CD4-positive, alpha-beta T cell treated with Interleukin-12 subunit alpha and Interleukin-12 subunit beta, for 1 hour (primary cell): Measurements from ENCODE around the gene CHST11.

ENCODE experiments used
- DNase-seq: peaks from one replicate; pipeline ENCODE4 v3.0.0-alpha.2; 2020

CHST11 gene

GRCh38 chr12:104591257-104591885 is 134.6 kb downstream of the CHST11 start:
- DNase-seq: no peak

GRCh38 chr12:104593482-104593881 is 136.7 kb downstream of the CHST11 start:
- no peak for DNase-seq

DNA sequence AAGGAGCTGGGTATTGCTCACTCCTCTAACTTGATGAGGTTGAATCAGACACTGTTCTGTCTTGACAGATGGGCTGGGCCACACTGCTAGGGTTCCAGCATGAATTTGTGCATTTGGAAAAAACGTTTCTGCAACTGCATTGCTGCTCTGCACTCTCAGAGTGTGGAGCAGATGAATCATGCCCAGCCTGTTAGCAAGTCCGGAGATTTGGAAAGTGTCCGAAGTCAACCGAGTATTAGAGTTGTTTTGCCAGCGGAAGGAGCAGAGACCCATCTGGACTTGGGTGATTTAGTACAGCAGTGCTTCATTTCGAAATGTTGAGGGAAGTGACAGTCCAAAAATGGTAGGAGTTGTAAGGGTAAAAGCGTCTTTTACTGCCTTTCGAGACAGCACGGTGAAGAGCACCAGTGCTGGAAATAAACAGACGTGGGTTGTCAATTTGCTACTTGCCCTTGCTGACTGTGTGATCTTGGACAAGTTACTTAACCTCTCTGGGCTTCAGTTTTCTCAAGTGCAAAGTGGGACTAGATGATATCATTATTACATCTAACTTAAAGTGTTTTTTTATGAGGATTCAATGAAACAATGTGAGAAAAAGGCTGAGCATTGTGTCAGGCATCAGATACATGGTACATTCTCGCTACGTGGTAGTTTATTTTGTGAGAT is 139.5 kb downstream of the CHST11 start:
- no peak for DNase-seq

DNA sequence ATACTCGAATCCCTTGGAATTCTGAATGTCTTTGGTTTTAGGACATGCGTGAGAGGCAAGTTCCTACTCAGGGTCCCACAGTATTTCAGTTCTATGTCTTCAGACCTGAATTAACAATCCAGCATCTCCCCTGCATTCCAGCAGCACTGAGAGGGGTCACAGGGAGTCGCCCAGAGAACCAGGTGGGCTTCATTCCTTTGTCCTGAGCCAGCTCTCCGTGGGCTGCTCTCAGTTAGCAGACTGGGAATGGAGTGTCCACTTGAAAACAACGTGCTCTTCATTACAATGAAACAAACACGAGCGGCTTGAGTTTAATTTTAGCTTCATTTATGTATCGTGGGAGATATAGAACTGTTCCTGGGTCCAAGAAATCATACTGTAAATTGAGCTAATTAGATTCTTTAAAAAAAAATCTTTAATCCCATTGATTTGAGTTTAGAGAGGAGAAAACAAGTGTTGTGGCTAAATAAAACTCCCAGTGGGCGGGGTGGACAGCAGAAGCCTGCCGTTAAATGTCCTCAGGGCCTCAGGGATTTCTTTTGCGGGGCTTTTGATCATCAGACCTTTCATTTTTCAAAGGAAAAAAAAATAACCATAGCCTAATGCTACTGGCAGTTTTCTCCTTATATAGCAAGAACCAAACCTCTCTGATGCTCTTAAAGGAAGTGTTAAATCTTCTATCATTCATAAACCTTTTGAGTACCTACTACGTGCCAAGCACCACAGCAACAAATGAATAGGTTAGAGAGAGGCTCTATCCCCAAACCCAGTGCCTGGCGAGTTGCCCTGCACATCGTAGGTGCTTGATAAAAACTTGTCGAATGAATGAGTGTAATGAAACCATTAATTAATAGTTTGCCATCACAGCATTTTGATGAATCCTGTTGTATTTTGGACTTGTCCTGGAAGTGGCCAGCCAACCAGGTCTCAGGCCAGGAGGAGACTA is 140.4 kb downstream of the CHST11 start:
- no peak for DNase-seq

DNA sequence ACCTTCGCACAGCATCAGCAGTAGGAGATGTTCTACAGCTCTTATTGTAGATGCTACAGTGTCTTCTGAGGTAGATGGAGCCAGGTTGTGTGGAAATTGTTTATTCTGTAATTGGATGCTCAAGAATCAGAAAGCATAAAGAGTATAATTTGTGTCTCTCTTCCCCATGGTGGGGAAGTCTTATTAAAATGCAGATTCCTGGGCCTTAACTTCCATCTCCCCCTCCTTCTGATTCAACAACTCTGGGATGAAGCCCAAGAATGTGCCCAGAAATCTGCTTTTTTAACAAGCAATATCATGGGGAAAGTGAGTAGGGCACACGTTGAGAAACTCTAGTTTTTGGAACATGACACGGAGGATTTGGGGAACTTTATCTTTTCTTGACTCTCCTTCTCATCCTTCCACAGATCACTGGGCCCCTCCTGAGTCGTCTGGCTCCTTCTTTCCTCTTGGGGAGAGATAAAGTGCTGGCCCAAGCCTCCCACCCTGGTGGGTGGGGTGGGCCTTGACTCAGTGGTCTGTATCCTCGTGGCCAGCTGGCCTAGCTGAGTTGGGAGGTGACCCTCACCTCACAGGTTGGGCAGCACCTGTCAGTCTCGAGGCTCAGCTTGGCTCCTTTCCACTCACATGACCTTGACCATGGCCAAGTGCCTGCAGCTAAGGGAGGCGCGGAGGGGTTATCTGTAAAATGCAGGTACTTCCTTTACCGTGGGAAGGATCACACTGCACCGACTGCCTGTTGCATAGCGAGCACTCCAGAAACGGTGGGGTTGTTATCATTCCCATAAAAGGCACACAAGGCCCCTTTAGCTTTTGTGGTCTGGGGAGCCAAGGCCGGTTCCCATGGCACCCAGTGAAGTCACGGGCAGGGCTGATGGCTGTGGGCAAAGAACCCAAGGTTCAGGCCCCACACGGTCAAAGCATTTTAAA is 141.9 kb downstream of the CHST11 start:
- DNase-seq: no peak

GRCh38 chr12:104599272-104600035 is 142.7 kb downstream of the CHST11 start:
- no peak for DNase-seq

DNA sequence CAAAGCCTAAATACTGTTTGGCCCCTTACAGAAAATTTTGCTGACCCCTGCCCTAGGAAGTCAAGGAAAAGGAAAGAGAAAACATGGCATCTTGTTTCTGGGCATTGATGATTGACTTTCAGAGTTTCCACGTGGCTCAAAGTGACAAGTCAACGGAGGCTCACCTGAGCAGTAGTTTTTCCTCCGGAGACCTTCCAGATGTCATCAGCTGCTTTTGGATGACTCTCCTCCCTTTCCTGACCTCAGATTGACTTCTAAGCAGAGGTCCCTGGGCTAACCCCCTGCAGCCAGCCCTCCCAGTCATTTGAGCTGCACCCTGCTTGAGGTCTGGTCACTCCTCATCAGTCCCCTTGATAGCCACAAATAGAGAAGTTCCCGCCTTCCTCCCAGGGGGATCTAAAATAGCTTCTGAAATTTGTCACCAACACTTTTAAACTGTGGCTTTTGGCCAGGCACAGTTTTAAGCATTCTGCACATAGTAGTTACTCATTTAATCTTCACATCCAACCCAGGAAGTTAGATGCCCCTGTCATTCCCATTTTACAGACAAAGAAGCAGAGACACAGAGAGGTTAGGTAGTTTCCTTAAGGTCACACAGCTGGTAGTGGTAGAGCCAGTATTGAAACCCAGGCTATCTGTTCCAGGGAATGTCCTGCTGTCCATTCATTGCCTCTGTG is 143.4 kb downstream of the CHST11 start:
- DNase-seq: no peak

- no peak for DNase-seq
These were observed 144.3 kb downstream of the CHST11 start for GRCh38 chr12:104600790-104601739.

DNA sequence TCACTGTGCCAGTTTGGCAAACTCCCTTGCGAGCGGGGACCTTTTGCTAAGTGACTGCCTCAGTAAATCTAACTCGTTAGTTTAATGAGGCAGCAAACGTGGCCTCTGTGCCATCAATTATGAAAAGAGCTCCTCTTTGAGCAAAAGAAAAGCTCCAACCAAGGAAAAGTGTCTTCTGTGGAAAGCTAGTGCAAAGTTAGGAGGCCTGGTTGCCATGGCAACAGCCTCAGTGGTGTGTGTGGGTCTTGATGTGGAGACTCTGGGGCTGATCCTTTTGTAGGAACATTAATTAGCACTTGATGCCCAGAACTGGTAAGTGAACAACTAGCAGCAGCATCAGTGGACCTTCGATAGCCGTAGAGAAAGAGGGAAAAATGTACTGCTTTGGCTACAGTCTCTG is 145.7 kb downstream of the CHST11 start:
- DNase-seq: no peak

GRCh38 chr12:104602896-104603295 is 146.1 kb downstream of the CHST11 start:
- no peak for DNase-seq

- no peak for DNase-seq
These were observed 146.8 kb downstream of the CHST11 start for GRCh38 chr12:104603545-104603973.

- peak; percentile 62 for DNase-seq
These were observed 147.6 kb downstream of the CHST11 start for GRCh38 chr12:104604070-104604994.

GRCh38 chr12:104604995-104605675 is 148.4 kb downstream of the CHST11 start:
- DNase-seq: no peak

- DNase-seq: peak; percentile 6
These were observed 148.9 kb downstream of the CHST11 start for GRCh38 chr12:104605685-104606084.

DNA sequence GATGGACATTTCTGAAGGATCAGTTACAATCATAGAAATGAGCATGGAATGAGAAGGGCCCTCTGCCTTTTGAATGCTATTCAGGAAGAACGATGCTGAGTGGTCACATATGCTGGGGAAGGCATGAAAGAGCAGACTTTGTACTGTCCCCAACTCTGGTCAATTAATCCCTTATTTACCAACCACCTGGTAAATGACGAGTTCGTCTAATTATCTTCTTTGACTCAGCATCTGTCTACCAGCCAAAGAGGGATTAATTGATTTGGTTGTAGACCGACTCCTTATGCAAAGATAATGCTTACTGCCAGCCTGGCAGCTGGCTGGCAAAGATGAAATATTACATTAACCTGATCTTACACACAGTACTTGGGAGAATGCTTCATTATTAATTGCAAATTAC is 152.2 kb downstream of the CHST11 start:
- DNase-seq: no peak

DNA sequence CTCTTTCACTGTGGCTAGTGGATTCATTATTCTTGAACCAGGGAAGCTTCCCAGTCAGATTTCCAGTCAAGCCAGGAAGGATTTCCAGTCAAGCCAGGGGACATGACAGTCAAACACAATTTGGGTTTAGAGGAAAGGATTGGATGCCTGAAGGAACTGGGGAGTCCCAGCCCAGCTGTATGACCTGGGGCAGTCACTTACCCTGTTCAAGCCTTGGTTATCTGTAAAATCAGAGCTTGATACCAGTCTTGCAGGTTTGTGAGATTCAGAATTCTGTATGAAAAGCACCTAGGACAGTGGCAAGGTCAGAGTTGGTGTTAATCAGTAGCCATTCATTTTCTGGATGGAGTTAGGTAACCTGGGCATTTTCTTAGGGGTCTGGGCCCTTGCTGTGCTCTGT is 152.7 kb downstream of the CHST11 start:
- no peak for DNase-seq

- no peak for DNase-seq
These were observed 153.9 kb downstream of the CHST11 start for GRCh38 chr12:104610513-104611235.
